Measurements from ENCODE around the gene HSPA1L.
A peak's percentile ranks its signal among the peaks of the same experiment; 100 is the strongest.

The HSPA1L gene

DNA sequence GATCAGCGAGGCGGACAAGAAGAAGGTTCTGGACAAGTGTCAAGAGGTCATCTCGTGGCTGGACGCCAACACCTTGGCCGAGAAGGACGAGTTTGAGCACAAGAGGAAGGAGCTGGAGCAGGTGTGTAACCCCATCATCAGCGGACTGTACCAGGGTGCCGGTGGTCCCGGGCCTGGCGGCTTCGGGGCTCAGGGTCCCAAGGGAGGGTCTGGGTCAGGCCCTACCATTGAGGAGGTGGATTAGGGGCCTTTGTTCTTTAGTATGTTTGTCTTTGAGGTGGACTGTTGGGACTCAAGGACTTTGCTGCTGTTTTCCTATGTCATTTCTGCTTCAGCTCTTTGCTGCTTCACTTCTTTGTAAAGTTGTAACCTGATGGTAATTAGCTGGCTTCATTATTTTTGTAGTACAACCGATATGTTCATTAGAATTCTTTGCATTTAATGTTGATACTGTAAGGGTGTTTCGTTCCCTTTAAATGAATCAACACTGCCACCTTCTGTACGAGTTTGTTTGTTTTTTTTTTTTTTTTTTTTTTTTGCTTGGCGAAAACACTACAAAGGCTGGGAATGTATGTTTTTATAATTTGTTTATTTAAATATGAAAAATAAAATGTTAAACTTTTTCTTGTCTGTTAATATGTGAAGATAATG is 14.7 kb upstream of the HSPA1L start:
- peak; percentile 38; the same call in 1 of the 2 replicates for TF ChIP-seq CTCF (IDR thresholded peaks at IDR 0.05)

- TF ChIP-seq CTCF (IDR thresholded peaks at IDR 0.05): no peak
These were observed 12.4 kb upstream of the HSPA1L start, which contains the start of gene HSPA1B for GRCh38 chr6:31827286-31828079. TSS of gene HSPA1B (plus strand) at chr6:31827738. CDS start at chr6:31827951, 213 bp downstream.

GRCh38 chr6:31826793-31827285 is 11.8 kb upstream of the HSPA1L start:
- no peak for TF ChIP-seq CTCF (IDR thresholded peaks at IDR 0.05)

DNA sequence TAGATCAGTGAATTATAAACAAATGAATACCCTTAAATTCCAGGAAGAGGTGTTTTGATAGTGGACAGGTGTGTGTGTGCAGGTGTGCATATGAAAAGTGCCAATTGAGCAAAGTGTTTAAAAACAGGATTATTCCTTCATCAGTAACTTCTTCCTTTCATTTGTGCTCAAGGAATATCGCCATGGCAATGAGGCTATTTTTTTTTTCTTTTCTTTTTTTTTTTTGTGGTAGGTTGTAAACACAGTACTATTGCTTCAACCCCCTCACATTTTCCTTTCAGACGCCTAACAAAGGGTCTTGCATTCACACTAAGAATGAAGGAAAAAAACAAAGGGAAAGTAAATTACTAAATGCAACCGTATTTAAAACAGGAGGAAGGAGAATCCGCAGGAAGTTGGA is 10.5 kb upstream of the HSPA1L start:
- no peak for TF ChIP-seq CTCF (IDR thresholded peaks at IDR 0.05)

DNA sequence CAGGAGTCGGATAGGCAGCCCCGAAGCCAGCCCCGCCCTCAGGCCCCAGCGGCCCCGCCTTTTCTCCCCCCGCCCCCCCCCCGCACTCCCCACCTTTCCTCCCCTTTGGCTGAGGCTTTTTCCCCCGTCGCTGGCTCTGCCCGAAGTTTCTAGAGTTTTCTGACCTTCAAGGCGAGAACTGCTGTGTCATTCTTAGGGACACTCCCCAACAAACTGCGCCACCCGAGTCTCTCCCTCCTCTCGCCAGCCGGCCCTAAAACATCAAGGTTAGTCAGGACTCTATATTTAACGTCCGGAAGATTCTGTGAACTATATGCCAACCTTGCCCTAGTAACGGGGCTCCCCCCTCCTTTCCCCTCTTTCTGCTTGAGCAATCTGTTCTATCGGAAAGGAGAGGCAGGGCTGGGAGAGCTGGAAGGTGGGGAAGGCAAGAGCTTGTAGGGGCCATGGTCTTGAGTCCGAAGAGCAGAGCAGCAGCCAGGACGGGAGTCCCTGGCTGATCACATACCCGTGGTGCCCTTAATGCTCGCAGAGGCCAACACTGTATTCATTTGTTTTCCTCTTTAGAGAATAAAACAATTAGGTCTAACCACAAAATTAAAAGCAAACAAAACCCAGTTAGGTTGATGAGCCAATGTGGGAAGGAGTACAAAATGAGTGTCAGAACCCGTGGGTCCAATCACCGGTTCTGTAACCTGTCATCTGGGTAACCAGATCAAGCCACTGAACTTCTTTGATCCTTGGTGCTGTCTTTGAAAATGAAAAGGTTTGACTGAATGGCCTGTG is 7.1 kb upstream of the HSPA1L start:
- no peak for TF ChIP-seq CTCF (IDR thresholded peaks at IDR 0.05)

- no peak for TF ChIP-seq CTCF (IDR thresholded peaks at IDR 0.05)
These were observed 6.4 kb upstream of the HSPA1L start for GRCh38 chr6:31821301-31822035.

DNA sequence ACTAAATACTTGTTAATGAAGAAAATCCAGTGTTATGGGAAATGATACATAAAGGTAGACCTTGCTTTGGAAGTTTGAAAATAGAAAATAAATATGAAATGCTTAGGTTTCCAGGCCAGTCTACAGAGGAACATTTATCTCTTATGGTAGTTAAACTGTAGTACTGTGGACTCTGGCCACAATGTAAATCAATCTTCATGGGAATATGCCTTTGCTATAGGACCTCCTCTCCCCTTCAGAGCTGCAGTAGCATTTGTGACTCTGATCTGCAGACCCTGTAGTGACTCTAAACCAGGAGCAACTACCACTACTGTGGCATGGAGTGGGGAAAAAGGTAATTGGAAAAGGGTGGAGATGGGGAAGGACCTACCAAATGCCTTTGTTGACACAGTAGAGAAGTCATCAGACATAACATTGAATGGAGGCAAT is 4.8 kb upstream of the HSPA1L start:
- no peak for TF ChIP-seq CTCF (IDR thresholded peaks at IDR 0.05)
